ENCODE results near the gene ADGRL3. TPM values are rescaled to one million over a fixed set of nuclear protein-coding genes. Genes with fewer than 3 reads are reported as not detected.

Gene ADGRL3
- total RNA-seq, 4 donors from 2014 or later = 4.6 to 7.1 (median 6.3) TPM

GRCh38 chr4:61661960-61662359 lies 461.8 kb downstream of the ADGRL3 start:
- Histone ChIP-seq H3K4me1 (no peaks in the 10 kb centered on the region), H3K4me3 (no peak overlapping the region), H3K27ac (replicated peaks in 1 of 4) (no peak overlapping the region), H3K27me3 (no peaks in the 10 kb centered on the region), H3K36me3 (no peaks in the 10 kb centered on the region), H3K9me3 (no peaks in the 10 kb centered on the region)
- 94% methylated on average over 3 of the region's 7 CpGs for WGBS
- intact Hi-C loops (cut with DNase I) = no loop called here
- no peak for DNase-seq (ENCODE audit: extremely low spot score)
- TF ChIP-seq POLR2AphosphoS5 (IDR thresholded peaks at IDR 0.05) (no peak), EP300 (IDR thresholded peaks at IDR 0.05) (no peak), POLR2A (IDR thresholded peaks at IDR 0.05; ENCODE audit: low read depth) (no peak)
- TF ChIP-seq, protein P1, sequence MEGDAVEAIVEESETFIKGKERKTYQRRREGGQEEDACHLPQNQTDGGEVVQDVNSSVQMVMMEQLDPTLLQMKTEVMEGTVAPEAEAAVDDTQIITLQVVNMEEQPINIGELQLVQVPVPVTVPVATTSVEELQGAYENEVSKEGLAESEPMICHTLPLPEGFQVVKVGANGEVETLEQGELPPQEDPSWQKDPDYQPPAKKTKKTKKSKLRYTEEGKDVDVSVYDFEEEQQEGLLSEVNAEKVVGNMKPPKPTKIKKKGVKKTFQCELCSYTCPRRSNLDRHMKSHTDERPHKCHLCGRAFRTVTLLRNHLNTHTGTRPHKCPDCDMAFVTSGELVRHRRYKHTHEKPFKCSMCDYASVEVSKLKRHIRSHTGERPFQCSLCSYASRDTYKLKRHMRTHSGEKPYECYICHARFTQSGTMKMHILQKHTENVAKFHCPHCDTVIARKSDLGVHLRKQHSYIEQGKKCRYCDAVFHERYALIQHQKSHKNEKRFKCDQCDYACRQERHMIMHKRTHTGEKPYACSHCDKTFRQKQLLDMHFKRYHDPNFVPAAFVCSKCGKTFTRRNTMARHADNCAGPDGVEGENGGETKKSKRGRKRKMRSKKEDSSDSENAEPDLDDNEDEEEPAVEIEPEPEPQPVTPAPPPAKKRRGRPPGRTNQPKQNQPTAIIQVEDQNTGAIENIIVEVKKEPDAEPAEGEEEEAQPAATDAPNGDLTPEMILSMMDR (IDR thresholded peaks at IDR 0.05) = no peak

GRCh38 chr4:61662362-61662761 lies 462.2 kb downstream of the ADGRL3 start:
- H3K9me3 ChIP-seq = no peaks in the 10 kb centered on the region
- no peaks in the 10 kb centered on the region for H3K36me3 ChIP-seq
- no peaks in the 10 kb centered on the region for H3K27me3 ChIP-seq
- no peaks in the 10 kb centered on the region for H3K4me1 ChIP-seq
- intact Hi-C loops (cut with DNase I) = no loop called here
- DNase-seq (ENCODE audit: extremely low spot score) = no peak
- no peak overlapping the region for H3K27ac ChIP-seq (replicated peaks in 1 of 4)
- 96% methylated on average over 4 of the region's 5 CpGs for WGBS
- TF ChIP-seq POLR2AphosphoS5 (IDR thresholded peaks at IDR 0.05) = no peak
- no peak for TF ChIP-seq POLR2A (IDR thresholded peaks at IDR 0.05; ENCODE audit: low read depth)
- TF ChIP-seq, protein P1 (IDR thresholded peaks at IDR 0.05) = no peak
- TF ChIP-seq EP300 (IDR thresholded peaks at IDR 0.05) = no peak
- no peak overlapping the region for H3K4me3 ChIP-seq

- no peak for TF ChIP-seq POLR2A (IDR thresholded peaks at IDR 0.05; ENCODE audit: low read depth)
- TF ChIP-seq, protein P1 (IDR thresholded peaks at IDR 0.05) = no peak
- TF ChIP-seq EP300 (IDR thresholded peaks at IDR 0.05) = no peak
- no peak for TF ChIP-seq POLR2AphosphoS5 (IDR thresholded peaks at IDR 0.05)
- WGBS = 91% methylated on average over 7 of the region's 8 CpGs
- Histone ChIP-seq H3K36me3 (no peaks in the 10 kb centered on the region), H3K4me3 (no peak overlapping the region), H3K9me3 (no peaks in the 10 kb centered on the region), H3K4me1 (no peaks in the 10 kb centered on the region), H3K27me3 (no peaks in the 10 kb centered on the region), H3K27ac (replicated peaks in 1 of 4) (no peak overlapping the region)
- DNase-seq (ENCODE audit: extremely low spot score) = no peak
- intact Hi-C loops (cut with DNase I) = no loop called here
Observed at GRCh38 chr4:61663310-61663709, 463.2 kb downstream of the ADGRL3 start.

GRCh38 chr4:61665649-61666048 lies 465.5 kb downstream of the ADGRL3 start:
- Histone ChIP-seq H3K9me3 (peaks cover 0 to 2% (median 0%) of the 10 kb centered on the region in 4 donors), H3K27me3 (no peaks in the 10 kb centered on the region), H3K4me1 (no peaks in the 10 kb centered on the region), H3K4me3 (no peak overlapping the region), H3K27ac (replicated peaks in 1 of 4) (no peak overlapping the region), H3K36me3 (no peaks in the 10 kb centered on the region)
- intact Hi-C loops (cut with DNase I) = no loop called here
- no peak for DNase-seq (ENCODE audit: extremely low spot score)
- TF ChIP-seq EP300 (IDR thresholded peaks at IDR 0.05) (no peak), POLR2A (IDR thresholded peaks at IDR 0.05; ENCODE audit: low read depth) (no peak), POLR2AphosphoS5 (IDR thresholded peaks at IDR 0.05) (no peak)
- TF ChIP-seq, protein P1 (IDR thresholded peaks at IDR 0.05) = no peak

- H3K9me3 ChIP-seq = peaks cover 0 to 6% (median 0%) of the 10 kb centered on the region in 4 donors
- no peak for DNase-seq (ENCODE audit: extremely low spot score)
- H3K27ac ChIP-seq (replicated peaks in 1 of 4) = no peak overlapping the region
- H3K36me3 ChIP-seq = no peaks in the 10 kb centered on the region
- intact Hi-C loops (cut with DNase I) = no loop called here
- H3K4me1 ChIP-seq = no peaks in the 10 kb centered on the region
- TF ChIP-seq, protein P1 (IDR thresholded peaks at IDR 0.05) = no peak
- no peak for TF ChIP-seq EP300 (IDR thresholded peaks at IDR 0.05)
- no peak for TF ChIP-seq POLR2AphosphoS5 (IDR thresholded peaks at IDR 0.05)
- TF ChIP-seq POLR2A (IDR thresholded peaks at IDR 0.05; ENCODE audit: low read depth) = no peak
- H3K4me3 ChIP-seq = no peak overlapping the region
- WGBS = 74% methylated on average over 1 of the region's 1 CpG
- H3K27me3 ChIP-seq = no peaks in the 10 kb centered on the region
Observed at GRCh38 chr4:61666244-61666643, 466.1 kb downstream of the ADGRL3 start.

Measured in esophagus muscularis mucosa (tissue), 4 donors.